AG04449 (cell line): Measurements from ENCODE around the gene MAMSTR.

Source experiments
- CTCF ChIA-PET: fragments of 350-600 bp; formaldehyde crosslinking; extraction: SDS; loops from one replicate; lab custom pipeline; 2021; ENCODE audit warnings: antibody characterized with exemption; lab: Yijun Ruan, JAX
- POLR2A ChIA-PET: fragments of 400-600, 350-600 bp; formaldehyde crosslinking; extraction: SDS; loops from one replicate; lab custom pipeline; 2020; ENCODE audit warnings: antibody characterized with exemption, inconsistent platforms; lab: Yijun Ruan, JAX
- DNase-seq: peaks from one replicate; pipeline ENCODE4 v3.0.0-alpha.2; 2010; ENCODE audit warnings: low read depth, low spot score
- H3K4me3 ChIP-seq: 2 replicates; pipeline ENCODE4 v1.5.1; 2011; ENCODE audit warnings: low read depth, mild to moderate bottlenecking, control low read depth, low read length
- CTCF ChIP-seq: IDR thresholded peaks from one replicate; pipeline ENCODE4 v1.5.1; 2011; ENCODE audit warnings: mild to moderate bottlenecking, moderate library complexity, low read length, control low read depth, inconsistent platforms; ENCODE audit not compliant: insufficient read depth; ENCODE audit errors: missing control alignments

The MAMSTR gene

GRCh38 chr19:48674216-48674809 lies 45.2 kb downstream of the MAMSTR start:
- ChIA-PET POLR2A (no interaction called here), CTCF (interaction anchor here (0.6 to 8.5 kb wide), 31 partner anchors 10 to 303 kb away, joined by 3 to 58 read pairs (median 7); partner anchors contain the start of genes CA11, FUT2, HSD17B14 and IZUMO1)
- H3K4me3 ChIP-seq = no peak overlapping the region
- no peak for TF ChIP-seq CTCF
- no peak for DNase-seq

GRCh38 chr19:48673436-48674100 lies 46.0 kb downstream of the MAMSTR start:
- DNase-seq = no peak
- POLR2A ChIA-PET = no interaction called here
- no peak for TF ChIP-seq CTCF
- H3K4me3 ChIP-seq = no peak overlapping the region
- CTCF ChIA-PET = interaction anchor here (1.1 to 8.5 kb wide), 15 partner anchors 9 to 171 kb away, joined by 3 to 58 read pairs (median 23); partner anchors contain the start of genes CA11 and IZUMO1

GRCh38 chr19:48672994-48673393 lies 46.5 kb downstream of the MAMSTR start, which contains the start of gene NTN5:
TSS of gene NTN5 (minus strand) at chr19:48673017. CDS start at chr19:48670986, 2,031 bp downstream.
- ChIA-PET POLR2A (no interaction called here), CTCF (interaction anchor here (3.2 to 8.5 kb wide), 5 partner anchors 9 to 169 kb away, joined by 24 to 58 read pairs (median 53); partner anchors contain the start of gene CA11)
- DNase-seq = no peak

GRCh38 chr19:48671446-48671995 lies 48.0 kb downstream of the MAMSTR start:
- no peak for TF ChIP-seq CTCF
- no peak for DNase-seq
- ChIA-PET POLR2A (no interaction called here), CTCF (interaction anchor here (1.3 to 8.5 kb wide), 3 partner anchors 10 to 28 kb away, joined by 4 to 40 read pairs (median 6); partner anchors contain the start of gene CA11)
- no peak overlapping the region for H3K4me3 ChIP-seq

More at GRCh38 chr19:48672994-48673393, 46.5 kb downstream of the MAMSTR start, which contains the start of gene NTN5:
- no peak within 1 kb of the TSS for H3K4me3 ChIP-seq
- no peak for TF ChIP-seq CTCF

- H3K4me3 ChIP-seq = no peak overlapping the region
- POLR2A ChIA-PET = no interaction called here
- no peak for DNase-seq
- TF ChIP-seq CTCF = no peak
- CTCF ChIA-PET = interaction anchor here (1.3 to 8.5 kb wide), 2 partner anchors 25 to 28 kb away, joined by 4 to 40 read pairs; partner anchors contain the start of gene CA11
These were observed 48.7 kb downstream of the MAMSTR start for GRCh38 chr19:48670699-48671445.
